HG03520 (cell line): ENCODE measurements around the gene APOL4.
"Not testable (repeated sequence)": the region's sequence is repeated elsewhere in the genome, so short reads cannot be mapped to it uniquely, and the experiment has no call there.

ENCODE experiments used
- ATAC-seq: cut with Tn5 transposase; IDR thresholded peaks from one replicate; pipeline ENCODE4 v1.9.1; 2021; ENCODE audit warnings: mild to moderate bottlenecking, moderate library complexity; ENCODE audit not compliant: unreplicated experiment

The APOL4 gene

GRCh38 chr22:36201630-36202319, at the start of gene APOL4:
APOL4 (minus strand) TSS chr22:36201809; CDS start chr22:36201734, 75 bp downstream.
- ATAC-seq, result no peak

- ATAC-seq, result not testable (repeated sequence)
Measured at GRCh38 chr22:36250292-36250960, 48.8 kb upstream of the APOL4 start.

- ATAC-seq, result no peak
Measured at GRCh38 chr22:36249160-36249559, 47.6 kb upstream of the APOL4 start.

GRCh38 chr22:36247955-36248354, 46.3 kb upstream of the APOL4 start:
- ATAC-seq, result no peak

- no peak for ATAC-seq
Measured at GRCh38 chr22:36246718-36247117, 45.1 kb upstream of the APOL4 start.

GRCh38 chr22:36245805-36246356, 44.3 kb upstream of the APOL4 start:
- no peak for ATAC-seq

GRCh38 chr22:36244522-36245391, 43.1 kb upstream of the APOL4 start:
- ATAC-seq, result no peak

GRCh38 chr22:36243986-36244385, 42.4 kb upstream of the APOL4 start:
- ATAC-seq, result no peak

- ATAC-seq, result peak; percentile 92
Measured at GRCh38 chr22:36239401-36240171, 38.0 kb upstream of the APOL4 start, which contains the start of gene APOL2. APOL2 (minus strand) TSS chr22:36239527; CDS start chr22:36233162, 6,365 bp downstream.

- ATAC-seq, result no peak
Measured at GRCh38 chr22:36239150-36239400, 37.5 kb upstream of the APOL4 start.

- ATAC-seq, result no peak
Measured at GRCh38 chr22:36238373-36239149, 37.0 kb upstream of the APOL4 start.

- no peak for ATAC-seq
Measured at GRCh38 chr22:36237462-36238372, 36.1 kb upstream of the APOL4 start.

GRCh38 chr22:36236388-36237319, 35.0 kb upstream of the APOL4 start:
- ATAC-seq, result no peak

GRCh38 chr22:36235585-36235984, 34.0 kb upstream of the APOL4 start:
- no peak for ATAC-seq

- no peak for ATAC-seq
Measured at GRCh38 chr22:36234919-36235318, 33.3 kb upstream of the APOL4 start.

- no peak for ATAC-seq
Measured at GRCh38 chr22:36234213-36234612, 32.6 kb upstream of the APOL4 start.

- no peak for ATAC-seq
Measured at GRCh38 chr22:36233796-36234195, 32.2 kb upstream of the APOL4 start.
